GM19043 (cell line): ENCODE data around the gene SUMO3.
"Not testable (repeated sequence)": the region's sequence is repeated elsewhere in the genome, so short reads cannot be mapped to it uniquely, and the experiment has no call there.

Source experiments
- ATAC-seq: cut with Tn5 transposase; IDR thresholded peaks from one replicate; pipeline ENCODE4 v1.9.1; 2021; ENCODE audit warnings: low read depth; ENCODE audit not compliant: unreplicated experiment

SUMO3 gene

DNA sequence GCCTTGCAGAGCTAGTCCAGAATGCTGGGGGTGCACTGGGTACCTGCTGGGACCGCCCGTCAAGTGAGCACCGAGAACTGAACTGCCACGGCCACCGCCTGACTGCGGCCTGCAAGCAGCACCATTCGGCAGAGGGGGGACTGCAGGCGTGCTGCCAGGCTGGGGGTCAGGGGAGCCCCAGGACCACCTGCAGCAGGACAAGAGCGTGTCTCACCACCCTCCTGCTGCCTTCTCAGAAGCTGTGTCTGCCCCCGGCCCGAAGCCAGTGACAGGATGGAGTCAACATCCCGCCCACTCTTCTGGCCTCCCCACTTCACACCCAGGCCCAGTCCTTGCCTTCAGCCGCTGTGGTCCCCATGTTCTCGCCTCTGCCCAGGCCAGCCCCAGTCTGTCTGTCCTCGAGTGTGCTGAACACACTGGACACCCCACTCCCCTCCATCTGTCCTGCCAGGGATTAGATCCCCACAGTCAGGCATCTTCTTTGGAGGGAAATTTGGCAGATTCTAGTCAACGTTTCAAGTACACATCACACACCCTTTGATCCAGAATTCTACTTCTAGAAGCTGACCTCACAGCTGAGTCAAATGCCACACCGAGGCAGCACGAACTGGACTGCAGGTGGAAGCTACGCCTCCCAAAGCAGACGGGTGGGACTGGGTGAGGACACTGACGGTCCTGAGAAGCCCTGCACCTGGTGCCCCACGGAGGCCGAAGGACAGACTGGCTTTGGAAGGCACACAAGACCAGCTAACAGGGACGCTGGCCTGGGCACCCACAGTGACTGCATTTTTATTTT is 29.6 kb upstream of the SUMO3 start:
- no peak for ATAC-seq

DNA sequence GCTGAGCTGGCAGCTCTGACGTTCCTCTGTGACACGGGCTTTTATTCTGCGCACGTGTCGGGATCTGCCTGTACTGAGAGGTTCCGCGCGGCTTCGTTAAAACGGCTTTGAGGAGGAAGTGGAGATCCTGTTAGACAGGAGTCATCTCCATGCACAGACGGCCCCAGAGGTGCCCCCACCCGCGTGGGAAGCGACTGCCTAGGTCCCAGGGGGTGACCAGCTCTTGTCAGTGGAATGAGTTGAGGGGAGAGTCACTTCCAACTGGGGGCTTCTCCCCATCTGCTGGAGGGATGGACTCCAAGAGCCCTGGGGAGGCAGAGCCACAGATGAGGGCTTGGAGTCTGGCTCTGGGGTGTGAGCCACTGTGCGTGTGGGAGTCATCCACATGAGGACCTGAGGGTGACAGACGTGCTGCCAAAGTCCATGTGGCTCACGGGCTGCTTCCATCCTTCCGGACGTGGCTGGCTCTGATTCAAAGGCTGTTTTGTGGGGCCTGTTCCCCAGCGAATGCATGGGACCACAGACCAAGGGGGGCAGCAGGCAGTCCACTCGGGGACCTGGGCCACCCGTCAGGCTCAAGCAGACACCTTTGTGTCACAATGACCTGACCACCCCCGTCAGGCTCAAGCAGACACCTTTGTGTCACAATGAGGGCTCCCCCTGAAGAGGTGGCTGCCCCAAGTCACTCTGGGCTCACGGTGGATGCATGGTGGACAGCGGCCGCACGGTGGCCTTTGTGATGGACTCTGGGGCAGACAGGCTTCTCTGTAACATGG is 28.8 kb upstream of the SUMO3 start:
- no peak for ATAC-seq

DNA sequence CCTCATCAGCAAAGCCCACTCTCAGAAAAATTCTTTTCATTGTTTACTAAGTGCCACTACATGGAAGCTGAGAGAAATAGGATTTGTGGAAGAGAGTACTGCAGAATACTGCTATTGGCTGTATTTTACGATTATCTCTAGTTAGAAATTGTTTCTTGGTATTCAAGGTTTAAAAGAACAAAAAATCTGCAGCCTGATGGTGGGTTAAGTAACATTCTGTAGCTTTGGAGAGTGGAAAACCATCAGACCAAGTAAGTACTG is 28.3 kb upstream of the SUMO3 start:
- ATAC-seq, result no peak

DNA sequence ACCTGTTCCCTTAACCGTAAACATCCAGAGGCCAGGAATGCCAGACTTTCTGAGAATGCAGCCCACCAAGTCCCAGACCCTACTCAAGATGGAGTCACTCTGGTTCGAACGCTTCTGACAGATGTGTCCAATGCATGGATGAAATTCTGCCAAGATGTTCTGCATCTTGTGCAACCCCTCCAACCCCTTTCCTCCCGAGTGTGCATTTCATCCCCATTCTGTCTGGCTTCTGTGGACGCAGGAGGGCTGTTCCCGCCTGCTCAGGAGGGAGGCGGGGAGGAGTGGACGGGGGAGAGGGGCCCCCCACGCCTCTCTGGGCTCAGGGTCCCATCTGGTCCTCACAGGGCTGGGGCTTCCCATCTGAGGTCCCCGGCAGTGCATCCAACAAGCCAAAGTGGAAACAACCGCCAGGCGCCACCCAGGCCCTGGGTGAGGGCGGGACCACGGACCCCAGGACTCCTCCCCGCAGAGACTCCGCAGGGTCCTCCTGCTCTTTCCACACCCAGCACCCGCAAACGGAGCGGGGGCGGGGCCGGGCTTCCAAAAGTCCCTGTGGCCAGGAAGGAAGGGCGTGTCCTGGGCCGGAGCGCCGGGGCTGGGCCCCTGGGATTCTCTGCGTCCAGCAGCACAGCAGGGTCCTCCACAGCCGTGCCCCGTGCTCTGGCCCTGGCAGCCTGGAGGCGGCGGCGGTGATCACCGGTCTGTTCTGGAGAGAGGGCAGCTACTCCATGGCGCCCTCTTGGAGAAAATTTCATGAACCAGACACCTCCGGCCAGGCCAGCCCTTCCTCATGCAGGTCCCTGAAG is 27.8 kb upstream of the SUMO3 start:
- peak; percentile 63 for ATAC-seq

DNA sequence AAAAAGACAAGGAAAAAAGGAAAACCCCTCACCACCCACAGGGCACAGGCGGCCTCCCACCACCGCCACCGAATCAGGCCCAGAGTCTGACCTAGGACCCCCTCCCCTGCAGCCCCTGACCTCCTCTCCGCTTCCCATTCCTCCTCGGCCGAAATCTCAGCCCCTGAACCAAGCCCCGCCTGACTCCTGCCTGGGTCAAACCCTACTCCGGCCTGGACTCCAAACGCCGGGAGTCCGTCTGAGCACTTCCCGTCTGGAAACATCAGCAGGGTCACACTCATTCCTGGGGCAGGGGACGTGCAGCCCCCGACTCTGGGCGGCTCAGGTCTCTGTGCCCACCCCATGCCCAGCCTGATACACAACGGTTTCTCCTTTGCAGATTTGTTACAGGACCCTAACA is 26.4 kb upstream of the SUMO3 start:
- no peak for ATAC-seq

DNA sequence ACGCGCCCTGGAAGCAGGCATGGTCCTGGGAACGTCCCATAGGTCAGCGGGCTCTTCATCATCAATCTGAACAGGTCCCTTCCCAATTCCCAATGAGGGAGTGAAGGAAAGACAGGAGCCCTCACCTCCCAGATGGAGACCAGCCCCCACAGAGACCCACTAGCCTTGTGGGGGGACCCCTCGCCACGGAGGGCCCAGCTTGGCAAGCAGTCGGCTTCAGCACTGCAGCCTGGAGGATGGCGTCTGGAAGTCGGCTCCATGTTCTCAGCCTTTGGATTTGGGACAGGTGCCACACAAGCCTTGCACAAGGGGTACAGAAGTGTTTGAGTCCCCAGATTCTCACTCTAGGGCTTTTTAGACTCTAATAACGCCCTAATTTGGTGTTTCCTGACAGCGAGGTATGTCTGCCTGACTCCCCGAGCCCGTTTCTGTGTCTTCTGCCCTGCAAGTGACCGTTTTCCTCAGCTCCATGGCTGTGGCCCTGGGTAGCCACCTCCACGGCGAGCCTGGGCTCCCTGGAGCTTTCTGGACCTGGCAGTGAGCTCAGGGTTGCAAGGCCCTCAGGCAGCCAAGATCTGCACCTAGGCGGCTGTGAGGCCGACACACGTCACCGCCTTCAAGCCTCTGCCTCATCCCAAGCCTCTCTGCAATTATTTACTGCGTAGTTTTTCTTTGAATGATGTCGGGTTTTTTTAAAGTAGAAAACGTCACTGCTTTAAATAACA is 25.0 kb upstream of the SUMO3 start:
- ATAC-seq, result no peak

DNA sequence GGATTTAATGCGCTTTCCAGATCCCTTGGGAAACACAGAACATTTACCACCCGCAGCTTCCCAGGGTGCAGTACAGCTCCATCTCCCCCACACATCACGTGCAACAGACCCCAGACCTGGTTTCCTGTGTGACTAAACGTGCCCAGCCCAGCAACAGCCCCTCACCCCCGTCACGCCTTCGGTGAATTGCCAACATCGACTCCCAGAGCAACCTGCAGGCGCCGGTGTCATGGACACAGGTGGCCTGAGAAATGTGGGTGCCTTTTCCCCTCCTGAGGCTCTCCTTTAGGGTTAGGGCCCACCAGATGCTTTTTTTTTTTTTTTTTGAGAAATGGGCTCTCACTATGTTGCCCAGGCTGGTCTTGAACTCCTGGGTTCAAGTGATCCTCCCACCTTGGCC is 24.2 kb upstream of the SUMO3 start:
- ATAC-seq, result no peak

DNA sequence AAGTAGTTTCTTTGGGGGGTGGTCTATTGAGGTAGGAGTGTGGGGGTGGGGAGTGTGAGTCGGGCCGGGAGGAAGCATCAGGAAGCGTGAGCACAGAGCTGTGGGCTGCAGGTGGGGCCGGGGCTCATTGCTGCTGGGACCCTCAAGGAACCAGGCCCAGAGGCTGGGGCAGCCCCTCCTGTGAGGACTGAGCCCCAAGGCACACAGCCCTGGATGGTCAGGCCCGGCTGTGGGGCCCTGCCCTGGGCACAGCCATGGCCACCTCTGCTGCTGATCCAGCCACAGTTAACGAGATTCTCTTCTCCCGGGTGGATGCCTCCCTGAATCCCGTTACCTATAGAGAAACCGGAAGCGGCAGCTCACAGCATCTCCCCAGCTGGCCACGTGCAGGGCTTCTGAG is 22.9 kb upstream of the SUMO3 start:
- no peak for ATAC-seq

DNA sequence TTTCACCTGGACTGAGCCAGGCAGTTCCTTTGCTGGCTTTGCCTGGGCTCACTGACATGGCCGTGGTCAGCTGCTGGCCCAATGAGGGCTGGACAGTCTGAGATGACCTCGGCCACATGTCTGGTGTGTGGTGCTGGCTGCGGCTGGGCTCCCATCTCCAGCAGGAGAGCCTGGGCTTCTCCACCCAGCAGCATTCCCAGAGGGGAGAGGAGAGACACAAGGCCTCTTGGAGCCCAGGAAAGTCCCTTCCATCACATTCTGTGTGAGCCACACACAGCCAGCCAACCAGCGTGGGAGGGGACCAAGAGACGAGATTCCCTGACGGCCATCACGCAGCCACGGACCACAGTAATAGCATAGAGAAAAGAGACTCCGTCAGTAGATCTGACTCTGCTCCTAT is 21.1 kb upstream of the SUMO3 start:
- no peak for ATAC-seq

DNA sequence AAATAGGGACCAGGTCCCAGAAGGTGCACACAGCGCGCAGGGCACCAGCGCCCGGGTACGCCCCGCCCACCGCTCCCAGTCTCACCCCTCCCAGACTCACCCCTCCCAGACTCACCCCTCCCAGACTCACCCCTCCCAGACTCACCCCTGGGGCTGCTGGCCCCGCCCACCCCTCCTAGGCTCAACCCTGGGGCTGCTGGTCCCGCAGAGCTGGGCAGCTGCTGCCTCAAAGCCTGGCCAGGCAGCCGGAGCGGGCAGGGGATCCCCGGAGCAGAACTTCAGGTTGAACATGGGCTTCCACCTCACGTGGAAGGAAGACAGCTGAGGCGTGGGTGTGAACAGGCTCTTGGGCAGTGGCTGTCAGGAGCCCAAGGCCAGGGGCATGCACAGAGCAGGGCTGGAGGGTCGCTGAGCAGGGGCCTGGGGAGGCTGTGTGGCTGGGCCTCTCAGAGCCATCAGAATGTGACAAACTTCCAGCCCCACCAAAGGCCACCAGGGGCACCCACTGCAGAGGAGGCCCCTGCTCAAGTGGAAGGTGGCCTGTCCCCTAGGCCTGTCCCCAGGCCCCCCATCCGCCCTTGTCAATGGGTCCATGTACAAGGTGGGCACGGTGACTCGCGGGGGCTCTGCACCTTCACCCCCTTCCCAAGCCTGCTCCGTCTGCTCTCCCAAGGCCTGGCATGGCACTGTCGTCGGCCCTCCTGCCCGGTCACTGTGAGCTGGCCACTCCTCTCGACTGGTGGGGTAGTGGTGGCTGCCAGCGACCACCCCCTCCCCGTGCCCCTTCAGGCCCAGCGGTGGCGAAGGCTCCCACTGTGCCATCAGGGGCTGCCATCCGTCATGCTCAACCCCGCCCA is 20.4 kb upstream of the SUMO3 start:
- ATAC-seq, result no peak

DNA sequence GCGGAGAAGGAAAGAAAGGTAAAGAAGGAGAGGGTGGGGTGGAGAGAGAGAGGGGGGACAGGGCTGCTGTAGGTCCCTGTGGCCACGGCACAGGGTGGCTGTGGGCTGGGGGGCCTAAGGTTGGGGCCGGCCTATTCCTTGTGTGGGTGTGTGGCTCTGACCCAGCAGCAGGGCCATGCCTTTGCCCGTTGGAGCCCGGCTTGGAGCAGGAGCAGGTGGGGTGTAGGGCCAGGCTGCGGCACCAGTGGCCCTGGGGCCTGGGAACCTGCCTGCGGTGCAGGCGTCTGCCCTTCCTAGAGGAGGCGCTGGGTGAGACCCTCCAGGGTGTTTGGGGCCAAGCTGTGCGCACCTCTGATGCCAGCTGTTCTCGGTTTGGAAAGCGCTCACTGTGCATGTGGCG is 19.7 kb upstream of the SUMO3 start:
- no peak for ATAC-seq

DNA sequence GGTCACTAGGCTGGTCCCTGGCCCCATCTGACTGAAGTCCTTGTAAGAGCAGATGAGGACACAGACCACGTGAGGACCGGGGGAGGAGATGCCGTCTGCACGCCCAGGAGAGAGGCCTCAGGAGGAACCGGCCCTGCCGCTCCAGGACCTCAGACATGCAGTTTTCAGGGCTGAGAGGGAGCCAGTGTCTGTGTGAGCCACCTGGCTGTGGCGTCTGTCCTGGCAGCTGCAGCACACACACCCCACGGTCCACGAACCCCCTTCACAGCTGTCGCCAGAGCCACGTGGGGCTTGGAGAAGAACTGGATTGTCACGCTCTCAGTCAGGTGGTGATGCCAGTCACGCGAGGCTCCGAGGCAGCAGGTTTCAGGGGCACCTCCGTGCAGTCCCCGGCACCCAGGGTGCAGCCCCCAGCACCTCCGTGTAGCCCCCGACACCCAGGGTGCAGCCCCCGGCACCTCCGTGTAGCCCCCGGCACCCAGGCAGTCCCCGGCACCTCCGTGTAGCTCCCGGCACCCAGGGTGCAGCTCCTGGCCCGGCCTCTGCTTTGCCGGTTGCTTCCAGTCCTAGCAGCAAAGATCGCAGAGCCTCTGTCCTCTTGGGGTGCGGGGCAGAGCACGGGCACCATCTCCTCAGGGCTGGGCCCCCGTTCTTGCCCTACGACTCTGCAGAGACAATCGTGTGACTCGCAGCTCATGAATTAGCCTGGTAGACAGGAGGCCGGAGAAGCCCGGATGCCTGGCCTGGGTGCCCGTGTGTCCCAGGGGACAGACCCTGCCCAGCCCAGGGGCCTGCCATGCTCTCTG is 19.0 kb upstream of the SUMO3 start:
- no peak for ATAC-seq

DNA sequence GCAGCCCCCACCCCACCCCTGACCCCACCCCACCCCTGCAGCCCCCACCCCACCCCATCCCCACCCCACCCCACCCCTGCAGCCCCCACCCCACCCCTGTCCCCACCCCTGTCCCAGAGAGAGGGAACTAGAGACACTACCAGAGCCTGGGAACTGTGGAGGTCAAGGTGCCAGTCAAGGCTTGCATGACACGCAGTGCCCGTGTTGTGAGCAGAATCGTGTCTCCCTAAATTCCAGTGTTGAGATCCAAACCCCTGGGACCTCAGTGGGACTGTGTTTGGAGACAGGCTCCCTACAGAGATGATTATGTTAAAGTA is 18.4 kb upstream of the SUMO3 start:
- ATAC-seq, result no peak

DNA sequence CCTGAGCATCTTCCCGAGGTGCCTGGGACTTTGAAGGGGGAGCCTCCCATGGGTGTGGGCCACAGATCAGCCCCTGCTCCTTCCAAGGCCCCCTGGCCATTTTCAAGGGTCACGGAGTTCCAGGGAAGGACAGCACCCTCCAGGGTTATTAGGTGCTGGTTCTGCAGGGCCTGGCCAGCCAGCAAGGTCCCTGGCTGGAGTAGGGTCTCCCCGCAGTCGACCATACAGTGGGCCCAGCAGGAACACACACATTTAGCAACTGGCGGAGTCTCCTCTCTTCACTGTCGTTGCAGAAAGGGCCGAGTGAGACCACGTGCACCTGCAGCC is 17.7 kb upstream of the SUMO3 start:
- no peak for ATAC-seq

DNA sequence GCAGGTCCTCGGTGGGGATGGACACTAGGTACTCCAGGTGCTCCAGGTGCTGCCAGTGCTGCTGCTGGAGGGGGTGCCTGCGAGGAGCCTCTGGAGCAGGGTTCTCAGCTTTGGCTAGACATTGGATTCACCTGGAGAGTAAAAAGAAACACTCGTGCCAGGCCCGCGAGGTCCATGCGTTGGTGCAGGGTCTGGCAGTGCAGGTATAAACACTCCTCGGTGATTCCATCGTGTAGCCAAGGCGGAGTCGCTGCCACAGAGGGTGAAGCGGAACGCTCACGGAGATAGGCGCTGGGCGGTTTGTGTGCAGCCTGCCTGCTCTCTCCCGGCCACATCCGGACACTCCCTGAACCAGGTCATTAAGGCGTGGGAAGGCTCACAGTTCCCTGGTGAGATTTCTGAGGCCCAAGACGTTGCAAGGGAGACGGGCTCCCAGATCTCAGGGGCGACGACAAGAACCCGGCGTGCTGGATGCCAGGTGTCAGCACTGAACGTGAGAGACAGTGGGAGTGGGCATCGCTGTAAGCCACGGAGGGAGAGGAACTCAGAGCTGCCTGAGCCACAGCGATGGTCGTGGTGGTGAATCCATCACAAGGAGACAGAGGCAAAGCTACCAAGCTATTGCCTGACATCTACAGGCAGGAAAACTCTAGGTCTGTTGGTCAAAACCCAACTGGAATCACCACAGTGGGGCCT is 17.2 kb upstream of the SUMO3 start:
- no peak for ATAC-seq

DNA sequence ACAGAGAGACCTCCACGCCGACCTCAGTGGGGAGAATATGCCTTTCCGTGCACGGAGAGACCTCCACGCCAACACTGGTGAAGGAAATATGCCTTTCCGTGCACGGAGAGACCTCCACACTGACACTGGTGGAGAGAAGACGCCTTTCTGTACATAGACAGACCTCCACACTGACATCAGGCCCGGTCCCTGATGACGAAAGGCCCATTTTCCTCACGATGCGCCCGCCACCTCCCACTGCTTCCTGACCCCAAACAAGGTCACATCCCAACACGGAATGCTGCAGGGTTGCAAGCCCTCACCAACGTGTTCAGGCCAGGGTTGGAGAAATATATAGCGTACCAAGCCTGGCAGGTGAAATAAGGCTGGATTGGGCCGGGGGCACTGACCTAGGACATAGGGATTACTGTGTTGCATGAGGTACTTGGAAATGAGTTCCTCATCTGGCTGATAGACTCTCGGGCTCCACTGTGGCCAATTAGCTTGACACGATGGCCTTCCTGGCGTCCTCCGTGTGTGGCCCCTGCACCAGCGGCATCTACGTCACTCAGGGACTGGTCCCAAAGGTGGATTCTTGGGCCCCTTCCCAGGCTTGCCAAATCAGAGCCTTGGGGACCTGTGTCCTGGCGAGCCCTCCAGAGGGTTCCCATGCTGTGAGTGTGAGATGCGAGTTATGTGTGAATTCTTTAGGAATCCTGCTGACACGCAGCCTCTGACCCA is 16.5 kb upstream of the SUMO3 start:
- ATAC-seq, result no peak

DNA sequence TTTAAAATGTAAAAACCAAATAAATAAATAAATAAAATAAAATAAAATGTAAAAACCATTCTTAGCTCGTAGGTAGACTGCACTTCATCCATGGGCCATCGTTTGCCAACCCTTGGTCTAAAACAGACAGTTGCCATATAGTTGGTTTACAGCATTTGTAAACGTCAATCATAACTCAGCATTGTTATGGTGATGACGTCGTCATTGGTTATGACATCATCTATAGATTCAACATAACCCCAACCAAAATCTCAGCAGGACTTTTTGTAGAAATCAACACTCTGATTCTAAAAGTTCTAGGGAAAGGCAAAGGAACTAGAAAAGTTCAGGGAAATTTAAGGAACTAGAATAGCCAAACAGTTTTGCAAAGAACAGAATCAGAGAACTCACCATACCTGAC is 15.8 kb upstream of the SUMO3 start:
- no peak for ATAC-seq

DNA sequence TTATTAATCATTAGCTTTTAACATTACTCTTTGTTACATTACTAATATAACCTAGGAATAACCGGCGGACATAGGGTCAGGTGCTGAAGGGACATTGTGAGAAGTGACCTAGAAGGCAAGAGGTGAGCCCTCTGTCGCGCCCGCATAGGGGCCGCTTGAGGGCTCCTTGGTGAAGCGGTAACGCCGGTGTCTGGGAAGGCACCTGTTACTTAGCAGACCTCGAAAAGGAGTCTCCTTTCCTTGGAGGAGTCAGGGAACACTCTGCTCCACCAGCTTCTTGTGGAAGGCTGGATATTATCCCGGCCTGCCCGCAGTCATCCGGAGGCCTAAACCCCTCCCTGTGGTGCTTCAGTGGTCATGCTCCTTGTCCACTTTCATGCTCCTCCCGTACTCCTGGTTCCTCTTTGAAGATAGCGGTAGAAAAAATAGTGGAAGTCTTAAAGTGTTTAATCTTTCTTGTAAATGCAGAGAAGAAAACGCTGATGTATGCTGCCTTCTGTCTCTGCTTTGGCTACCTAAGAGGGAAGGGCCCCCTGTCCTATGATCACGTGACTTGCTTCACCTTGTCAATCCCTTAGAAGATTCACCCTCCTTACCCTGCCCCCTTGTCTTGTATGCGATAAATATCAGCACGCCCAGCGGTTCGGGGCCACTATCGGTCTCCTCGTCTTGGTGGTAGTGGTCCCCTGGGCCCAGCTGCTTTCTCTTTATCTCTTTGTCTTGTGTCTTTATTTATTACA is 14.8 kb upstream of the SUMO3 start:
- not testable (repeated sequence) for ATAC-seq
